Measurements from ENCODE around the gene SNED1.
A peak's percentile ranks its signal among the peaks of the same experiment; 100 is the strongest.

The SNED1 gene

GRCh38 chr2:241118737-241119505 lies 120.5 kb downstream of the SNED1 start:
- Mint-ChIP-seq H3K4me1 (peaks cover 31% of the 10 kb centered on the region), H3K4me3 (no peak overlapping the region), H3K9me3 (peaks cover 4% of the 10 kb centered on the region), H3K27ac (peak overlapping the region; percentile 3), H3K27me3 (no peaks in the 10 kb centered on the region), H3K36me3 (peaks cover 85% of the 10 kb centered on the region)
- no peak for ATAC-seq

- Mint-ChIP-seq H3K4me1 (peaks cover 30% of the 10 kb centered on the region), H3K36me3 (peaks cover 77% of the 10 kb centered on the region), H3K4me3 (no peak overlapping the region), H3K27ac (peak overlapping the region; percentile 40), H3K27me3 (no peaks in the 10 kb centered on the region), H3K9me3 (peaks cover 4% of the 10 kb centered on the region)
- no peak for ATAC-seq
Measured at GRCh38 chr2:241120440-241120839, 122.0 kb downstream of the SNED1 start.

- H3K27ac Mint-ChIP-seq, result peak overlapping the region; percentile 40
- H3K9me3 Mint-ChIP-seq, result peaks cover 4% of the 10 kb centered on the region
- no peaks in the 10 kb centered on the region for H3K27me3 Mint-ChIP-seq
- peaks cover 33% of the 10 kb centered on the region for H3K4me1 Mint-ChIP-seq
- peaks cover 77% of the 10 kb centered on the region for H3K36me3 Mint-ChIP-seq
- no peak for ATAC-seq
- no peak overlapping the region for H3K4me3 Mint-ChIP-seq
Measured at GRCh38 chr2:241121008-241121407, 122.6 kb downstream of the SNED1 start.

GRCh38 chr2:241122376-241123002 lies 124.1 kb downstream of the SNED1 start:
- Mint-ChIP-seq H3K36me3 (peaks cover 77% of the 10 kb centered on the region), H3K4me3 (no peak overlapping the region), H3K27me3 (no peaks in the 10 kb centered on the region), H3K4me1 (peaks cover 42% of the 10 kb centered on the region), H3K27ac (peak overlapping the region; percentile 57), H3K9me3 (peaks cover 4% of the 10 kb centered on the region)
- no peak for ATAC-seq

- peaks cover 44% of the 10 kb centered on the region for H3K4me1 Mint-ChIP-seq
- H3K27ac Mint-ChIP-seq, result peak overlapping the region; percentile 100
- peaks cover 9% of the 10 kb centered on the region for H3K9me3 Mint-ChIP-seq
- peak overlapping the region; percentile 47 for H3K4me3 Mint-ChIP-seq
- no peaks in the 10 kb centered on the region for H3K27me3 Mint-ChIP-seq
- peaks cover 79% of the 10 kb centered on the region for H3K36me3 Mint-ChIP-seq
- peak; percentile 25 for ATAC-seq
Measured at GRCh38 chr2:241123816-241124536, 125.6 kb downstream of the SNED1 start.

GRCh38 chr2:241125626-241126025 lies 127.2 kb downstream of the SNED1 start:
- H3K4me3 Mint-ChIP-seq, result peak overlapping the region; percentile 62
- peak; percentile 18 for ATAC-seq
- peaks cover 84% of the 10 kb centered on the region for H3K36me3 Mint-ChIP-seq
- peak overlapping the region; percentile 100 for H3K27ac Mint-ChIP-seq
- H3K4me1 Mint-ChIP-seq, result peaks cover 61% of the 10 kb centered on the region
- H3K9me3 Mint-ChIP-seq, result peaks cover 9% of the 10 kb centered on the region
- H3K27me3 Mint-ChIP-seq, result no peaks in the 10 kb centered on the region

GRCh38 chr2:241126201-241126611 lies 127.8 kb downstream of the SNED1 start:
- no peak for ATAC-seq
- Mint-ChIP-seq H3K4me1 (peaks cover 63% of the 10 kb centered on the region), H3K27ac (peak overlapping the region; percentile 100), H3K27me3 (no peaks in the 10 kb centered on the region), H3K4me3 (peak overlapping the region; percentile 62), H3K9me3 (peaks cover 5% of the 10 kb centered on the region), H3K36me3 (peaks cover 83% of the 10 kb centered on the region)

GRCh38 chr2:241126771-241127202 lies 128.4 kb downstream of the SNED1 start:
- Mint-ChIP-seq H3K4me1 (peaks cover 63% of the 10 kb centered on the region), H3K9me3 (peaks cover 5% of the 10 kb centered on the region), H3K27ac (peak overlapping the region; percentile 100), H3K27me3 (no peaks in the 10 kb centered on the region), H3K4me3 (no peak overlapping the region), H3K36me3 (peaks cover 78% of the 10 kb centered on the region)
- no peak for ATAC-seq

GRCh38 chr2:241128266-241128665 lies 129.8 kb downstream of the SNED1 start:
- H3K27me3 Mint-ChIP-seq, result no peaks in the 10 kb centered on the region
- H3K4me3 Mint-ChIP-seq, result peak overlapping the region; percentile 53
- peak overlapping the region; percentile 100 for H3K27ac Mint-ChIP-seq
- no peak for ATAC-seq
- peaks cover 5% of the 10 kb centered on the region for H3K9me3 Mint-ChIP-seq
- H3K36me3 Mint-ChIP-seq, result peaks cover 77% of the 10 kb centered on the region
- H3K4me1 Mint-ChIP-seq, result peaks cover 74% of the 10 kb centered on the region

- H3K4me3 Mint-ChIP-seq, result peak overlapping the region; percentile 38
- H3K9me3 Mint-ChIP-seq, result peaks cover 5% of the 10 kb centered on the region
- H3K27me3 Mint-ChIP-seq, result no peaks in the 10 kb centered on the region
- peak; percentile 47 for ATAC-seq
- H3K4me1 Mint-ChIP-seq, result peaks cover 72% of the 10 kb centered on the region
- H3K36me3 Mint-ChIP-seq, result peaks cover 81% of the 10 kb centered on the region
- peak overlapping the region; percentile 100 for H3K27ac Mint-ChIP-seq
Measured at GRCh38 chr2:241129086-241129871, 130.9 kb downstream of the SNED1 start.

- no peak for ATAC-seq
- H3K9me3 Mint-ChIP-seq, result peaks cover 5% of the 10 kb centered on the region
- H3K4me1 Mint-ChIP-seq, result peaks cover 70% of the 10 kb centered on the region
- H3K36me3 Mint-ChIP-seq, result peaks cover 85% of the 10 kb centered on the region
- no peak overlapping the region for H3K4me3 Mint-ChIP-seq
- peak overlapping the region; percentile 100 for H3K27ac Mint-ChIP-seq
- no peaks in the 10 kb centered on the region for H3K27me3 Mint-ChIP-seq
Measured at GRCh38 chr2:241130316-241130715, 131.9 kb downstream of the SNED1 start.

- peaks cover 85% of the 10 kb centered on the region for H3K36me3 Mint-ChIP-seq
- H3K27me3 Mint-ChIP-seq, result no peaks in the 10 kb centered on the region
- H3K9me3 Mint-ChIP-seq, result peaks cover 5% of the 10 kb centered on the region
- peak overlapping the region; percentile 100 for H3K27ac Mint-ChIP-seq
- H3K4me3 Mint-ChIP-seq, result no peak overlapping the region
- peaks cover 58% of the 10 kb centered on the region for H3K4me1 Mint-ChIP-seq
- no peak for ATAC-seq
Measured at GRCh38 chr2:241131531-241131930, 133.1 kb downstream of the SNED1 start.

GRCh38 chr2:241132538-241133435 lies 134.4 kb downstream of the SNED1 start:
- peak overlapping the region; percentile 62 for H3K27ac Mint-ChIP-seq
- no peaks in the 10 kb centered on the region for H3K27me3 Mint-ChIP-seq
- peaks cover 45% of the 10 kb centered on the region for H3K4me1 Mint-ChIP-seq
- H3K4me3 Mint-ChIP-seq, result no peak overlapping the region
- H3K9me3 Mint-ChIP-seq, result peaks cover 4% of the 10 kb centered on the region
- H3K36me3 Mint-ChIP-seq, result peaks cover 83% of the 10 kb centered on the region
- peak; percentile 69 for ATAC-seq

GRCh38 chr2:241133436-241133820 lies 135.0 kb downstream of the SNED1 start:
- H3K36me3 Mint-ChIP-seq, result peaks cover 83% of the 10 kb centered on the region
- ATAC-seq, result no peak

More at GRCh38 chr2:241133436-241133820, 135.0 kb downstream of the SNED1 start:
- H3K4me3 Mint-ChIP-seq, result no peak overlapping the region
- peak overlapping the region; percentile 62 for H3K27ac Mint-ChIP-seq
- peaks cover 39% of the 10 kb centered on the region for H3K4me1 Mint-ChIP-seq
- H3K27me3 Mint-ChIP-seq, result no peaks in the 10 kb centered on the region
- no peaks in the 10 kb centered on the region for H3K9me3 Mint-ChIP-seq

All from stimulated activated memory B cell treated with anti-CD40 and anti-IgM and Interleukin-4, amounts not matched to agents 10 μg/mL and 1 μg/mL and 100 μg/mL, for 72 hours (primary cell).